NCI-H345 treated with DMSO at 0.1 percent for 48 hours (cell line): ENCODE data around the gene TGFA.

ENCODE experiments used
- DNase-seq: peaks from one replicate; lab custom pipeline; 2025; ENCODE audit not compliant: unreplicated experiment; lab: John Stamatoyannopoulos, UW

The TGFA gene

GRCh38 chr2:70553584-70554337 is at the start of gene TGFA:
Gene TGFA, minus strand, starts transcription at chr2:70553826. Its CDS starts 59 bp downstream, at chr2:70553767.
- peak; percentile 56 for DNase-seq

GRCh38 chr2:70603066-70603465 is 49.4 kb upstream of the TGFA start:
- DNase-seq: no peak

GRCh38 chr2:70598197-70598596 is 44.6 kb upstream of the TGFA start:
- DNase-seq: no peak

- no peak for DNase-seq
These were observed 43.1 kb upstream of the TGFA start for GRCh38 chr2:70596739-70597138.

GRCh38 chr2:70596293-70596692 is 42.7 kb upstream of the TGFA start:
- DNase-seq: no peak

- DNase-seq: no peak
These were observed 29.5 kb upstream of the TGFA start for GRCh38 chr2:70583091-70583490.

- DNase-seq: no peak
These were observed 26.7 kb upstream of the TGFA start for GRCh38 chr2:70580352-70580751.

- DNase-seq: no peak
These were observed 21.0 kb upstream of the TGFA start for GRCh38 chr2:70574618-70575017.

GRCh38 chr2:70574109-70574508 is 20.5 kb upstream of the TGFA start:
- no peak for DNase-seq

- DNase-seq: no peak
These were observed 16.5 kb upstream of the TGFA start for GRCh38 chr2:70570041-70570661.

- DNase-seq: no peak
These were observed 15.9 kb upstream of the TGFA start for GRCh38 chr2:70569559-70569958.

- DNase-seq: no peak
These were observed 13.3 kb upstream of the TGFA start for GRCh38 chr2:70566906-70567305.

GRCh38 chr2:70566464-70566863 is 12.8 kb upstream of the TGFA start:
- no peak for DNase-seq

GRCh38 chr2:70565039-70565731 is 11.6 kb upstream of the TGFA start:
- DNase-seq: no peak

GRCh38 chr2:70561893-70562292 is 8.3 kb upstream of the TGFA start:
- DNase-seq: no peak

- DNase-seq: no peak
These were observed 6.8 kb upstream of the TGFA start for GRCh38 chr2:70560442-70560841.

- no peak for DNase-seq
These were observed 6.4 kb upstream of the TGFA start for GRCh38 chr2:70560040-70560439.

GRCh38 chr2:70558195-70558808 is 4.7 kb upstream of the TGFA start:
- DNase-seq: no peak

GRCh38 chr2:70557171-70557838 is 3.7 kb upstream of the TGFA start:
- peak; percentile 84 for DNase-seq

GRCh38 chr2:70556608-70557007 is 3.0 kb upstream of the TGFA start:
- no peak for DNase-seq

- no peak for DNase-seq
These were observed 789 bp upstream of the TGFA start for GRCh38 chr2:70554338-70554892.
